ENCODE results near the gene TEX10.

The TEX10 gene

GRCh38 chr9:100269656-100270055 lies 83.1 kb downstream of the TEX10 start:
- Mint-ChIP-seq H3K36me3 (ENCODE audit: insufficient read depth) (peaks cover 11% of the 10 kb centered on the region), H3K4me1 (no peaks in the 10 kb centered on the region), H3K4me3 (no peak overlapping the region), H3K27me3 (no peaks in the 10 kb centered on the region), H3K27ac (ENCODE audit: low read depth) (no peak overlapping the region), H3K9me3 (no peaks in the 10 kb centered on the region)
- DNase-seq (ENCODE audit: low spot score in 2 of 2) (no peak), ATAC-seq (replicated peaks; ENCODE audit: extremely low read depth, poor library complexity, severe bottlenecking) (no peak)

GRCh38 chr9:100268271-100268670 lies 84.5 kb downstream of the TEX10 start:
- DNase-seq (ENCODE audit: low spot score in 2 of 2) (no peak), ATAC-seq (replicated peaks; ENCODE audit: extremely low read depth, poor library complexity, severe bottlenecking) (no peak)
- H3K27ac Mint-ChIP-seq (ENCODE audit: low read depth) = no peak overlapping the region
- H3K36me3 Mint-ChIP-seq (ENCODE audit: insufficient read depth) = peaks cover 16% of the 10 kb centered on the region
- H3K4me3 Mint-ChIP-seq = no peak overlapping the region
- H3K4me1 Mint-ChIP-seq = no peaks in the 10 kb centered on the region
- H3K27me3 Mint-ChIP-seq = no peaks in the 10 kb centered on the region
- H3K9me3 Mint-ChIP-seq = no peaks in the 10 kb centered on the region

DNA sequence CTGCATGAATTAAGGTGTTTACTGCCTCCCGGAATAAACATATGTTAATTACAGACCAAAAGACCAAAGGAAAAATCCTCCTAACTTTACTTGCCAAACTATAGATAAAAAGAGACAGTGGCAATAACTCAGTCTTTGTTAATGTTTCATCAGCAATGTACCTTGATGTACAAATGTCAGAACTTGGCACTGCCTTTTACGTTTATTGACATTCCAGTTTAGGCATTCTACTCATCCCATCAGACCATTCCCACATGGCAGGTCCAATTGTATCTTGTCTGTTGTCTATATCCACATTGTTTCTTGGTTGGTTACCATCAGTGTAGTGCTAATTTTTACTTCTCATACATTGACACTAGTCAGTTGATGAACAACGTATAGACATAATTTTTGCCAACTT lies 85.5 kb downstream of the TEX10 start:
- ATAC-seq (replicated peaks; ENCODE audit: extremely low read depth, poor library complexity, severe bottlenecking) (no peak), DNase-seq (ENCODE audit: low spot score in 2 of 2) (no peak)
- Mint-ChIP-seq H3K9me3 (no peaks in the 10 kb centered on the region), H3K4me3 (no peak overlapping the region), H3K27ac (ENCODE audit: low read depth) (no peak overlapping the region), H3K4me1 (no peaks in the 10 kb centered on the region), H3K36me3 (ENCODE audit: insufficient read depth) (peaks cover 16% of the 10 kb centered on the region), H3K27me3 (no peaks in the 10 kb centered on the region)

Measured in central memory CD8-positive, alpha-beta T cell (primary cell).